HEK293T (cell line): ENCODE results near the gene SH2D3C.
A peak's percentile ranks its signal among the peaks of the same experiment; 100 is the strongest.

Source experiments
- CTCF ChIA-PET: fragments of 350-600 bp; formaldehyde crosslinking; extraction: SDS; loops from one replicate; lab custom pipeline; 2021; ENCODE audit warnings: antibody characterized with exemption, inconsistent platforms; lab: Yijun Ruan, JAX
- POLR2A ChIA-PET: fragments of 350-600 bp; formaldehyde crosslinking; extraction: SDS; loops from one replicate; lab custom pipeline; 2020; ENCODE audit warnings: antibody characterized with exemption, inconsistent platforms; lab: Yijun Ruan, JAX
- DNase-seq: peaks from one replicate; pipeline ENCODE4 v3.0.0; 2012; ENCODE audit warnings: mixed read lengths; ENCODE audit errors: extremely low spot score
- ARNT ChIP-seq: fragments of 450-650 bp; IDR thresholded peaks from 2 replicates; pipeline ENCODE4 v1.6.1; 2017; ENCODE audit warnings: mild to moderate bottlenecking
- BHLHE40 ChIP-seq: fragments of 450-650 bp; IDR thresholded peaks from 2 replicates; pipeline ENCODE4 v1.6.1; 2016; ENCODE audit warnings: mild to moderate bottlenecking, moderate library complexity, borderline replicate concordance
- CTBP1 ChIP-seq: fragments of 450-650 bp; IDR thresholded peaks from 2 replicates; pipeline ENCODE4 v1.6.1; 2016; ENCODE audit warnings: borderline replicate concordance
- ELF4 ChIP-seq: fragments of 450-650 bp; IDR thresholded peaks from 2 replicates; pipeline ENCODE4 v1.6.1; 2017; ENCODE audit warnings: antibody characterized with exemption
- FOXA1 ChIP-seq: fragments of 450-650 bp; IDR thresholded peaks from 2 replicates; pipeline ENCODE4 v1.6.1; 2016; ENCODE audit warnings: mild to moderate bottlenecking
- FOXK2 ChIP-seq: fragments of 450-650 bp; IDR thresholded peaks from 2 replicates; pipeline ENCODE4 v1.6.1; 2016; ENCODE audit warnings: mild to moderate bottlenecking
- FOXM1 ChIP-seq: fragments of 450-650 bp; IDR thresholded peaks from 2 replicates; pipeline ENCODE4 v1.6.1; 2017; ENCODE audit warnings: mild to moderate bottlenecking, borderline replicate concordance
- HDGF ChIP-seq: fragments of 450-650 bp; IDR thresholded peaks from 2 replicates; pipeline ENCODE4 v1.6.1; 2017; ENCODE audit warnings: antibody characterized with exemption, borderline replicate concordance
- L3MBTL2 ChIP-seq: fragments of 450-650 bp; conservative IDR thresholded peaks from 2 replicates; pipeline ENCODE4 v1.6.1; 2016; ENCODE audit warnings: mild to moderate bottlenecking
- LEF1 ChIP-seq: fragments of 450-650 bp; IDR thresholded peaks from 2 replicates; pipeline ENCODE4 v1.6.1; 2017; ENCODE audit warnings: mild to moderate bottlenecking, borderline replicate concordance
- NFRKB ChIP-seq: fragments of 450-650 bp; IDR thresholded peaks from 2 replicates; pipeline ENCODE4 v1.6.1; 2016; ENCODE audit warnings: mild to moderate bottlenecking, moderate library complexity
- PKNOX1 ChIP-seq: fragments of 450-650 bp; IDR thresholded peaks from 2 replicates; pipeline ENCODE4 v1.6.1; 2016
- SP1 ChIP-seq: fragments of 450-650 bp; IDR thresholded peaks from 2 replicates; pipeline ENCODE4 v1.6.1; 2017
- SUZ12 ChIP-seq: fragments of 450-650 bp; IDR thresholded peaks from 2 replicates; pipeline ENCODE4 v1.6.1; 2016; ENCODE audit warnings: mild to moderate bottlenecking
- TARDBP ChIP-seq: fragments of 450-650 bp; IDR thresholded peaks from 2 replicates; pipeline ENCODE4 v1.6.1; 2016
- ZNF384 ChIP-seq: fragments of 450-650 bp; IDR thresholded peaks from 2 replicates; pipeline ENCODE4 v1.6.1; 2016

Gene SH2D3C

GRCh38 chr9:127808347-127809001, 30.0 kb upstream of the SH2D3C start:
- no peak for DNase-seq
- no peak for TF ChIP-seq TARDBP
- TF ChIP-seq CTBP1, result no peak
- TF ChIP-seq FOXK2, result no peak
- no peak for TF ChIP-seq PKNOX1
- TF ChIP-seq FOXM1, result no peak
- no peak for TF ChIP-seq SP1
- TF ChIP-seq LEF1, result no peak
- no peak for TF ChIP-seq L3MBTL2
- no peak for TF ChIP-seq NFRKB
- no peak for TF ChIP-seq ELF4
- no peak for TF ChIP-seq ARNT
- TF ChIP-seq HDGF, result no peak
- no peak for TF ChIP-seq ZNF384
- TF ChIP-seq BHLHE40, result no peak
- no peak for TF ChIP-seq SUZ12
- ChIA-PET POLR2A (interaction anchor here (1.3 kb wide), 1 partner anchor 73 kb away, joined by 5 read pairs; the partner anchor contains the start of gene TOR2A), CTCF (no interaction called here)

GRCh38 chr9:127806871-127807270, 28.4 kb upstream of the SH2D3C start:
- TF ChIP-seq NFRKB (no peak), BHLHE40 (no peak), SUZ12 (no peak), LEF1 (no peak), CTBP1 (no peak), FOXA1 (no peak), HDGF (no peak), ZNF384 (no peak)
- DNase-seq, result no peak
- POLR2A ChIA-PET, result no interaction called here
- CTCF ChIA-PET, result no interaction called here

GRCh38 chr9:127805620-127806019, 27.2 kb upstream of the SH2D3C start:
- ChIA-PET CTCF (interaction anchor here (0.6 to 1.0 kb wide), 3 partner anchors 14 to 902 kb away, joined by 3 to 6 read pairs (median 3); no protein-coding TSS in a partner anchor), POLR2A (no interaction called here)
- peak; percentile 44 for DNase-seq

GRCh38 chr9:127803507-127804352, 25.3 kb upstream of the SH2D3C start:
- ChIA-PET CTCF (no interaction called here), POLR2A (no interaction called here)
- no peak for TF ChIP-seq HDGF
- TF ChIP-seq FOXM1, result no peak
- no peak for TF ChIP-seq L3MBTL2
- no peak for TF ChIP-seq ZNF384
- TF ChIP-seq NFRKB, result no peak
- no peak for DNase-seq

More at GRCh38 chr9:127805620-127806019, 27.2 kb upstream of the SH2D3C start:
- TF ChIP-seq TARDBP, result no peak
- no peak for TF ChIP-seq HDGF
- no peak for TF ChIP-seq PKNOX1
- TF ChIP-seq L3MBTL2, result no peak
- TF ChIP-seq FOXA1, result no peak
- no peak for TF ChIP-seq SUZ12
- no peak for TF ChIP-seq LEF1
- no peak for TF ChIP-seq BHLHE40
- no peak for TF ChIP-seq ARNT

- ChIA-PET POLR2A (interaction anchor here (0.8 to 1.0 kb wide), 2 partner anchors 10 to 17 kb away, joined by 4 to 5 read pairs; no protein-coding TSS in a partner anchor), CTCF (no interaction called here)
- DNase-seq, result peak; percentile 92
- peak; percentile 39; the same call in 1 of the 2 replicates for TF ChIP-seq ELF4
- peak; percentile 66; the same call in 1 of the 2 replicates for TF ChIP-seq L3MBTL2
- peak; percentile 68 for TF ChIP-seq PKNOX1
- no peak for TF ChIP-seq SUZ12
Measured at GRCh38 chr9:127802576-127803443, 24.3 kb upstream of the SH2D3C start, which contains the start of gene FPGS. Gene FPGS, plus strand, starts transcription at chr9:127802882. Its CDS starts 43 bp downstream, at chr9:127802925.
